ENCODE measurements around the gene HPCAL4. TPM values are rescaled to one million over a fixed set of nuclear protein-coding genes. Genes with fewer than 3 reads are reported as not detected.

The HPCAL4 gene
- total RNA-seq, 1 donor from 2014 or later: 0.13 TPM

DNA sequence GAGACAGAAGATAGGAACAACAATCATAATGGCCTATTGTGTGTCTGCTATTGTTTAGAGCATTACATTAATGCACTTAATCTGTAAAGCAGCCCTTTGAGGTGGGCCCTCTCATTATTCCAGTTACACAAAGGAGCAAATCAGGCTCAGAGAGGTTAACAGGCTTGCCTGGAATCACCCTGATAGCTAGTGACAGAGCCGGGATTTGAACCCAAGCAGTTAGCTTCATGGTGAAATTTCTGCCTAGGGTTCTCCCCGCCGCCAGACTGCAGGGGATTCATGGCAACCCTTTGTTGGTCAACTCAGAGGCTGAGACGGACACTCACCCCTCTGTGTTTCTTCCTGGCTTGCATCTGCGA, 58.9 kb downstream of the HPCAL4 start:
- H3K4me3 ChIP-seq: peak overlapping the region; percentile 3
- peak overlapping the region; percentile 73 for H3K4me2 ChIP-seq
- H3F3A ChIP-seq (ENCODE audit: low read depth): peaks cover 14% of the 10 kb centered on the region
- H3K9ac ChIP-seq: no peak overlapping the region
- Mint-ChIP-seq H3K27me3 (ENCODE audit: insufficient read depth, low read depth) (peaks cover 29% of the 10 kb centered on the region), H3K9me3 (peaks cover 2% of the 10 kb centered on the region), H3K4me1 (peaks cover 43% of the 10 kb centered on the region), H3K36me3 (no peaks in the 10 kb centered on the region), H3K27ac (no peak overlapping the region), H3K4me3 (no peak overlapping the region)
- TF ChIP-seq EZH2phosphoT487 (IDR thresholded peaks at IDR 0.05) (no peak), EZH2 (IDR thresholded peaks at IDR 0.05) (no peak)
- TF ChIP-seq, protein P1, sequence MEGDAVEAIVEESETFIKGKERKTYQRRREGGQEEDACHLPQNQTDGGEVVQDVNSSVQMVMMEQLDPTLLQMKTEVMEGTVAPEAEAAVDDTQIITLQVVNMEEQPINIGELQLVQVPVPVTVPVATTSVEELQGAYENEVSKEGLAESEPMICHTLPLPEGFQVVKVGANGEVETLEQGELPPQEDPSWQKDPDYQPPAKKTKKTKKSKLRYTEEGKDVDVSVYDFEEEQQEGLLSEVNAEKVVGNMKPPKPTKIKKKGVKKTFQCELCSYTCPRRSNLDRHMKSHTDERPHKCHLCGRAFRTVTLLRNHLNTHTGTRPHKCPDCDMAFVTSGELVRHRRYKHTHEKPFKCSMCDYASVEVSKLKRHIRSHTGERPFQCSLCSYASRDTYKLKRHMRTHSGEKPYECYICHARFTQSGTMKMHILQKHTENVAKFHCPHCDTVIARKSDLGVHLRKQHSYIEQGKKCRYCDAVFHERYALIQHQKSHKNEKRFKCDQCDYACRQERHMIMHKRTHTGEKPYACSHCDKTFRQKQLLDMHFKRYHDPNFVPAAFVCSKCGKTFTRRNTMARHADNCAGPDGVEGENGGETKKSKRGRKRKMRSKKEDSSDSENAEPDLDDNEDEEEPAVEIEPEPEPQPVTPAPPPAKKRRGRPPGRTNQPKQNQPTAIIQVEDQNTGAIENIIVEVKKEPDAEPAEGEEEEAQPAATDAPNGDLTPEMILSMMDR (IDR thresholded peaks at IDR 0.05): no peak
- H3K79me2 ChIP-seq (ENCODE audit: low read depth): no peaks in the 10 kb centered on the region
- H4K20me1 ChIP-seq (ENCODE audit: low read depth): peaks cover 10% of the 10 kb centered on the region
- no peak overlapping the region for H3K27ac ChIP-seq
- no peaks in the 10 kb centered on the region for H3K9me3 ChIP-seq (ENCODE audit: low read depth)
- no peaks in the 10 kb centered on the region for H3K36me3 ChIP-seq
- peak overlapping the region; percentile 54 for H2AFZ ChIP-seq (replicated peaks)
- DNase-seq (ENCODE audit: low spot score): peak; percentile 73
- H3K27me3 ChIP-seq: peaks cover 69% of the 10 kb centered on the region
- H3K4me1 ChIP-seq: peaks cover 6% of the 10 kb centered on the region

DNA sequence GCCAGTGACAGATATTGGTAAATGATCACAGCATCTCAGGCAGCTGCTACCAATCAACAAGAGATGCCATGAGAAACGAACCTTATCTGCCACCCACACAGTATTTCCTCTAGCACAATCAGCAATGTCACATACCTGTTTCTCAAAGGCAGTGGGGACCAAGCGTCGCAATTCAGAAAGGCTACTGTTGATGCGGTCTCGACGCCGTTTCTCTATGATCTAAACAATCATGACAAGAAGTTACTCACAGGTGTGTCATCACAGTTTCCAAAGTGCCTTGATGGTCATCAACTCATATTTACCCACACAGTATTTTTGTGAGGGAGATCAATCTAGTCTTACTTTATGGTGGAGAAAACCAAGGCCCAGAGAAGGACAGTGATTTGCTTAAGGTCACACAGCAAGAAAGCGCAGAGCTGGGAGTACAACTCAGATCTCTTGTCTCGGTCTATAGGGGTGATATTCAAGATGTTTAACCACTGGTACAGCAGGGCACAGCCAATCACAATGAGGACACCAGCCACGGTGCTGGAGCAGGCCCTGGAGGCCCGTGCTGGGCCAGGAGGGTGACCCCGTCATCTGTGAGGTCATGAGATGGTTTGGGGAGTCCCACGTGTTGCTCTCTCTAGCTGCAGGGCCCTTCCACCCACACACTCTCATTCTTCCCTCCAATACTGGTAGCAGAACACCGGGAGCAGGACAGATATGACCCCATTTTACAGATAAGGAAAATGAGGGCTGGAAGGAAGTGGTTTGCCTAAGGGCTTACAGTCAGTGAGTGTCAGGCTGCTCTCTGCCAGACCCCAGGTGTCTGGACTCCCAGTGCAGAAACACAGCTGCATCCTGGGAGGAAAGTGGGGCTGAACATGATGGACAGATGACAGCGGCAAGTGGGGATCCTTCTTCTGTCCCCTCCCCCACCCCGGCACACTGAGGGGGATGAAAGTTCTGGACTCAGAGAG, 59.6 kb downstream of the HPCAL4 start:
- no peak for TF ChIP-seq EZH2phosphoT487 (IDR thresholded peaks at IDR 0.05)
- TF ChIP-seq EZH2 (IDR thresholded peaks at IDR 0.05): no peak
- TF ChIP-seq, protein P1 (IDR thresholded peaks at IDR 0.05): no peak
- no peaks in the 10 kb centered on the region for H3K36me3 Mint-ChIP-seq
- Histone ChIP-seq H3K27ac (no peak overlapping the region), H3K27me3 (peaks cover 62% of the 10 kb centered on the region), H3K9me3 (ENCODE audit: low read depth) (no peaks in the 10 kb centered on the region), H3F3A (ENCODE audit: low read depth) (peaks cover 14% of the 10 kb centered on the region), H3K4me3 (no peak overlapping the region), H3K36me3 (no peaks in the 10 kb centered on the region), H3K4me1 (peaks cover 6% of the 10 kb centered on the region), H3K9ac (no peak overlapping the region), H3K4me2 (no peak overlapping the region), H4K20me1 (ENCODE audit: low read depth) (peaks cover 10% of the 10 kb centered on the region), H2AFZ (replicated peaks) (no peak overlapping the region), H3K79me2 (ENCODE audit: low read depth) (no peaks in the 10 kb centered on the region)
- H3K27ac Mint-ChIP-seq: no peak overlapping the region
- H3K4me3 Mint-ChIP-seq: peak overlapping the region; percentile 72
- peaks cover 2% of the 10 kb centered on the region for H3K9me3 Mint-ChIP-seq
- peaks cover 38% of the 10 kb centered on the region for H3K4me1 Mint-ChIP-seq
- H3K27me3 Mint-ChIP-seq (ENCODE audit: insufficient read depth, low read depth): peaks cover 29% of the 10 kb centered on the region
- DNase-seq (ENCODE audit: low spot score): no peak

DNA sequence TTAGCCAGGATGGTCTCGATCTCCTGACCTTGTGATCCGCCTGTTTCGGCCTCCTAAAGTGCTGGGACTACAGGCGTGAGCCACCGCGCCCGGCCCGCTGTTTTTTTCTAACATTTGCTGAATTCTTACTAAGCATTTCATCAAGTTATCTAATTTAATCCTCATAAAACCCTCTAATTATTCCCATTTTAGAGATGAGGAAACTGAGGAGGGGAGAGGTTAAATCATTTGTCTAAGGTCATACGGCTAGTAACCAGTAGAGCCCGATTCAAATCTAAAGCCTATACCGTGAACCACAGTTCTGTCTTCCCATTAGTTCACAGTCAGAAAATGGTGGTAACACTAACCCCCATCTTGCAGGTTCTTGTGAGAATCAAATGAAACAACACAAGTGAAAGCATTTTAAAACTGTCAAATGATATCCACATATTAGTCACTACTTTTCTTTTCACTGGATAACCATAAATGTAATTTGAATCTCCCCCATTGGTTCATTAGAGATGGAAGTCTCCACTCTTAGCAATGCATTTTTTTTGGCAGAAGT, 62.4 kb downstream of the HPCAL4 start:
- Histone ChIP-seq H3K36me3 (no peaks in the 10 kb centered on the region), H3F3A (ENCODE audit: low read depth) (peaks cover 14% of the 10 kb centered on the region), H3K9ac (no peak overlapping the region), H2AFZ (replicated peaks) (no peak overlapping the region), H3K79me2 (ENCODE audit: low read depth) (no peaks in the 10 kb centered on the region), H3K9me3 (ENCODE audit: low read depth) (no peaks in the 10 kb centered on the region), H4K20me1 (ENCODE audit: low read depth) (peaks cover 10% of the 10 kb centered on the region), H3K4me3 (no peak overlapping the region), H3K27me3 (peaks cover 45% of the 10 kb centered on the region), H3K4me2 (no peak overlapping the region), H3K4me1 (peaks cover 6% of the 10 kb centered on the region), H3K27ac (no peak overlapping the region)
- H3K4me3 Mint-ChIP-seq: no peak overlapping the region
- DNase-seq (ENCODE audit: low spot score): no peak
- H3K27me3 Mint-ChIP-seq (ENCODE audit: insufficient read depth, low read depth): peaks cover 18% of the 10 kb centered on the region
- H3K4me1 Mint-ChIP-seq: peaks cover 18% of the 10 kb centered on the region
- H3K36me3 Mint-ChIP-seq: no peaks in the 10 kb centered on the region
- TF ChIP-seq EZH2phosphoT487 (IDR thresholded peaks at IDR 0.05) (no peak), EZH2 (IDR thresholded peaks at IDR 0.05) (no peak)
- TF ChIP-seq, protein P1 (IDR thresholded peaks at IDR 0.05): no peak
- H3K27ac Mint-ChIP-seq: no peak overlapping the region
- H3K9me3 Mint-ChIP-seq: no peaks in the 10 kb centered on the region

Small RNA genes within 50 kb of the gene (small RNA-seq; reads per million reads assigned to genes)
- not detected for gene RNU7-121P

Other genes with a start within 250 kb of the HPCAL4 start
- gene BMP8A, start 199.8 kb downstream of the HPCAL4 start, total RNA-seq (ENCODE audit: low replicate concordance): 0.12 TPM in 1 of 2 replicates, not detected in the other
- gene PABPC4, start 114.6 kb downstream of the HPCAL4 start, total RNA-seq (ENCODE audit: low replicate concordance): 123 and 243 TPM in 2 replicates
- gene HEYL, start 51.8 kb downstream of the HPCAL4 start, total RNA-seq (ENCODE audit: low replicate concordance): 2.3 and 4.0 TPM in 2 replicates
- not detected in 2 replicates for gene NT5C1A, start 19.3 kb downstream of the HPCAL4 start, total RNA-seq (ENCODE audit: low replicate concordance)
- 50.8 and 57.2 TPM in 2 replicates for gene PPIE, start 47.4 kb upstream of the HPCAL4 start, total RNA-seq (ENCODE audit: low replicate concordance)
- 2.1 TPM in 2 replicates for gene OXCT2, start 79.9 kb upstream of the HPCAL4 start, total RNA-seq (ENCODE audit: low replicate concordance)
- gene BMP8B, start 97.4 kb upstream of the HPCAL4 start, total RNA-seq (ENCODE audit: low replicate concordance): 0.24 and 0.28 TPM in 2 replicates
- gene TRIT1, start 192.1 kb upstream of the HPCAL4 start, total RNA-seq (ENCODE audit: low replicate concordance): 45.1 and 64.8 TPM in 2 replicates
- gene MYCL, start 210.5 kb upstream of the HPCAL4 start, total RNA-seq (ENCODE audit: low replicate concordance): 21.8 and 39.8 TPM in 2 replicates

All from neural progenitor cell (in vitro differentiated cells).